ENCODE results near the gene C5orf15. TPM values are rescaled to one million over a fixed set of nuclear protein-coding genes. Genes with fewer than 3 reads are reported as not detected.

C5orf15 gene
- total RNA-seq, 4 donors from 2014 or later, result 53.7 to 76.3 (median 71.4) TPM

DNA sequence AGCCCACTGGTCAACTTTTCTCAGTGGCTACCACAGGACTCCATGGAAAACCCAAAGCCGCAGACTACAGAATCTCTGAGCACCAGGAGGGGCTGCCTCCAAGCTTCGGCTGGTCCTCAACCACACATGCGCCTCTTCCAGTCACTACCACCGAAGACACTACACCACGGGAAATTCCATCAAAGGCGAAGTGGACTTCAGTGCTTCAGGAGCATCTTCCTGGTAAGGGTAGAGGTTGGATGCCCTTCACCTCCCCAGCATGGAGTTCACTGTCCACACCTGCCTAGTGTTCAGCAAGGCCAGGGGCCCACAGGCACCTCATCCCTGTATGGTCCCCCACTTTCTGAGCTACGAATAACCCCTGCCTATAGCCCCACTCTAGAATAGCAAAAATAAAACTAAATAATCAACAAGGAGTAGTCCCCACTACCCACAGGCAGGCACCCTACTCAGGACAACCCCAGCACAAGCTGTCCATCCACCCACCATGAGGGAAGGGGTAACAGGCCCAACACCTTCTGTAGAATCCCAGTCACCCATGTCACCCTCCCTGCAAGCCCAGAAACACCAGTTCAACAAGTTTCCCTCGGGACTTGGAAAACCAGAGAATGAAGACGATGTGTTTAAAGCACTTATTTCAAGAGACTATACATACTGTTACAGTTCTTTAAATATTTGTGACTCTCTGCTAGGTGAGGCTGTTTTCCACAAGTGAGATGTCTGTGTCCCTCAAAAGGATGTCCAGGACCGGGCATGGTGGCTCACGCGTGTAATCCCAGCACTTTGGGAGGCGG is 33.7 kb upstream of the C5orf15 start:
- no peak for TF ChIP-seq POLR2A (IDR thresholded peaks at IDR 0.05)
- TF ChIP-seq, protein P1, sequence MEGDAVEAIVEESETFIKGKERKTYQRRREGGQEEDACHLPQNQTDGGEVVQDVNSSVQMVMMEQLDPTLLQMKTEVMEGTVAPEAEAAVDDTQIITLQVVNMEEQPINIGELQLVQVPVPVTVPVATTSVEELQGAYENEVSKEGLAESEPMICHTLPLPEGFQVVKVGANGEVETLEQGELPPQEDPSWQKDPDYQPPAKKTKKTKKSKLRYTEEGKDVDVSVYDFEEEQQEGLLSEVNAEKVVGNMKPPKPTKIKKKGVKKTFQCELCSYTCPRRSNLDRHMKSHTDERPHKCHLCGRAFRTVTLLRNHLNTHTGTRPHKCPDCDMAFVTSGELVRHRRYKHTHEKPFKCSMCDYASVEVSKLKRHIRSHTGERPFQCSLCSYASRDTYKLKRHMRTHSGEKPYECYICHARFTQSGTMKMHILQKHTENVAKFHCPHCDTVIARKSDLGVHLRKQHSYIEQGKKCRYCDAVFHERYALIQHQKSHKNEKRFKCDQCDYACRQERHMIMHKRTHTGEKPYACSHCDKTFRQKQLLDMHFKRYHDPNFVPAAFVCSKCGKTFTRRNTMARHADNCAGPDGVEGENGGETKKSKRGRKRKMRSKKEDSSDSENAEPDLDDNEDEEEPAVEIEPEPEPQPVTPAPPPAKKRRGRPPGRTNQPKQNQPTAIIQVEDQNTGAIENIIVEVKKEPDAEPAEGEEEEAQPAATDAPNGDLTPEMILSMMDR (IDR thresholded peaks at IDR 0.05), result no peak
- H3K9me3 ChIP-seq, result no peaks in the 10 kb centered on the region
- H3K4me1 ChIP-seq, result peaks cover 28 to 39% of the 10 kb centered on the region in 2 donors
- no peak overlapping the region for H3K27ac ChIP-seq
- 83 to 86% methylated on average over 13 of the region's 13 CpGs for WGBS, 2 donors
- DNase-seq, result no peak
- intact Hi-C loops (cut with DNase I), result no loop called here
- no peaks in the 10 kb centered on the region for H3K36me3 ChIP-seq
- no peaks in the 10 kb centered on the region for H3K27me3 ChIP-seq
- no peak overlapping the region for H3K4me3 ChIP-seq (replicated peaks in 1 of 3)

DNA sequence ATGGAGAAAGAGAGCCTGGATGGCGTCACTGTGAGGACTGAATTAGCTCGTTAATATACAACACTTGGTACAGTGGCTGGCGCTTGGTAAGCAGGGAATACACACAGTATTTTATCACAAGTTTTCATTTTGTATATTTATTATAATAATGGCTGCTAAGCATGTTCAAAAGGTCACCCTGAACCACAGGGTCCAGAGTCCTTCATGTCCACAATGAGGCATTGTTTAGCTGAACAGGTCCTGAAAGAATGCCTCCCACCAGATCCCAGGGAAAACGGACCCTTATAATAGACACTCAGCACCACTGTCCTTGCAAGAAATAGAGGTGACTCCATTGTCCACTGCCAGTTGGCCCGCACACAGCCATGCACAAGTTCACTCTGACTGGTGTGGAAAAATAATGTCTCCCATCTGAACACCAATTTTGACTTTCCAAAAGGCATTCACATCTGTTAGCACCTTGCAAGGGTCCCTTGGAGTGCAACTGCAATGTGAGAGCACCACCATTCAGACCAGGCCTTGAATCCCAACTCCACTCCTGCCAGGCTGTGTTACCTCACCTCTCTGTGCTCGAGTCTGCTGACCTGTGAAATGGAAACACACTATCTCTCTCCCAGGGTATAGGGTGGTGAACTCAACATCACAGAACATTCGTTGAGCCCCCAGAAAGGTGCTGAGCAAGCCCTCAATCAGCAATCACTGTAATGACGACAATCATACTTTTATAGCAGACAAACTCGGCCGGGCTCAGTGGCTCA is 32.5 kb upstream of the C5orf15 start:
- H3K27me3 ChIP-seq, result no peaks in the 10 kb centered on the region
- WGBS, 2 donors, result 96 to 98% methylated on average over 8 to 10 of the region's 10 CpGs
- intact Hi-C loops (cut with DNase I), result no loop called here
- H3K4me1 ChIP-seq, result peaks cover 35 to 45% of the 10 kb centered on the region in 2 donors
- H3K27ac ChIP-seq, result no peak overlapping the region
- H3K36me3 ChIP-seq, result no peaks in the 10 kb centered on the region
- DNase-seq, result no peak
- TF ChIP-seq POLR2A (IDR thresholded peaks at IDR 0.05), result no peak
- TF ChIP-seq, protein P1 (IDR thresholded peaks at IDR 0.05), result no peak
- H3K4me3 ChIP-seq (replicated peaks in 1 of 3), result no peak overlapping the region
- H3K9me3 ChIP-seq, result no peaks in the 10 kb centered on the region

DNA sequence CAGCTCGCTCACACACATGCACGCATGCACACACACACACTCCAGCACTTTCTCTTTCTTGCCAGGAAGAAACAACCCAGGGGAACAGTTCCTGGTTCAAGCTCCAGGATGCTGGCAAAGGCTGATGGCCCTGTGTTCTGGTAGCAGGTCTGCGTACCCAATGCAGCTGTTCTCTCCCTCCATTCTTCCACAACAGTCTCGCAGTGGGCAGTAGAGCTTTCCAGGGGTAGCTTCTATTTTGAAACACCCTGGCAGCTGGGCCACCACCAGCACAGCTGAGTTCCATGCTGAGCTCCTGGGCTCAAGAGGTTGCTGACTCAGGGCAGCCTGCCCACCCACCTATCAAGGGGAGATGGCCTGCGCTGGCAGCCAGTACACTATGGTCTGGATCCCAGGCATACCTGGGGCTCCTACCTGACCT is 31.7 kb upstream of the C5orf15 start:
- no peak for DNase-seq
- Histone ChIP-seq H3K4me1 (peaks cover 34 to 48% of the 10 kb centered on the region in 2 donors), H3K27ac (no peak overlapping the region), H3K27me3 (no peaks in the 10 kb centered on the region), H3K36me3 (no peaks in the 10 kb centered on the region), H3K9me3 (no peaks in the 10 kb centered on the region), H3K4me3 (replicated peaks in 1 of 3) (no peak overlapping the region)
- intact Hi-C loops (cut with DNase I), result no loop called here
- no peak for TF ChIP-seq POLR2A (IDR thresholded peaks at IDR 0.05)
- TF ChIP-seq, protein P1 (IDR thresholded peaks at IDR 0.05), result no peak
- WGBS, 2 donors, result 93% methylated on average over 5 of the region's 5 CpGs

DNA sequence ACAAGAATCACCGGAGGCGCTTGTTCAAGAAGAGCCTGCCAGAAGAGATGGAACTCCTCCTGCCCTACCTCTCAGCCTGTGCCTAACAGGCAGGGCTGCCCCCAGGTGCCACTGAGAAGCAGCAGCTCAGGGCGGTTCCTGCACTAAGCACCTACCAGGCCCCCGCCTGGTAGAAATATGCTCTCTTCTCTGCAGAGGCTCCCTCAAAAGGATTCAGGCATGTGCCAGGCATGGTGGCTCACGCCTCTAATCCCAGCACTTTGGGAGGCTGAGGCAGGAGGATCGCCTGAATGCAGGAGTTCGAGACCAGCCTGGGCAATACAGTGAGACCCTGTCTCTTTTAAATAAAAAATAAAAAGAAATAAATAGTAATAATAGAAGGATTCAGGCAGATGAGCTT is 30.4 kb upstream of the C5orf15 start:
- TF ChIP-seq POLR2A (IDR thresholded peaks at IDR 0.05), result no peak
- TF ChIP-seq, protein P1 (IDR thresholded peaks at IDR 0.05), result no peak
- Histone ChIP-seq H3K9me3 (no peaks in the 10 kb centered on the region), H3K4me1 (peaks cover 46 to 61% of the 10 kb centered on the region in 2 donors), H3K27ac (no peak overlapping the region), H3K27me3 (no peaks in the 10 kb centered on the region), H3K36me3 (no peaks in the 10 kb centered on the region), H3K4me3 (replicated peaks in 1 of 3) (no peak overlapping the region)
- 92 to 98% methylated on average over 5 to 7 of the region's 7 CpGs for WGBS, 2 donors
- DNase-seq, result no peak
- intact Hi-C loops (cut with DNase I), result no loop called here

DNA sequence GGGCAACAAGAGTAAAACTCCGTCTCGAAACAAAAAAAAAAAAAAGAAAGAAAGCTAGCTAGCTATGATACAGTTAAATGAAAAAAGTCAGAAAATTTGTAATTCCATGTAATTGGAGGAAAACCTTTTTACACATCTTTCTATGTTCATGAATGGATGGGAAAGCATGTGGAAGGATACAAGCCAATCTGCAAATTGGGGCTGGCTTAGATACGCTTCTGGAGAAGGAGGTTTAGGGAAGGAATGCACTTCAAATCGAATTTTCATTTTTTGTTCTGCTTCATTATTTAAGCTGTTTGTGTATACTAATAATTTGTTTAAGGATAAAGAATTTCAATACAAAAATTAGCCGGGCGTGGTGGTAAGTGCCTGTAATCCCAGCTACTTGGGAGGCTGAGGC is 29.6 kb upstream of the C5orf15 start:
- peaks cover 46 to 62% of the 10 kb centered on the region in 2 donors for H3K4me1 ChIP-seq
- H3K27me3 ChIP-seq, result no peaks in the 10 kb centered on the region
- no peak overlapping the region for H3K27ac ChIP-seq
- H3K9me3 ChIP-seq, result no peaks in the 10 kb centered on the region
- no peak for DNase-seq
- WGBS, 2 donors, result 87 to 90% methylated on average over 6 of the region's 6 CpGs
- TF ChIP-seq POLR2A (IDR thresholded peaks at IDR 0.05), result no peak
- TF ChIP-seq, protein P1 (IDR thresholded peaks at IDR 0.05), result no peak
- no peak overlapping the region for H3K4me3 ChIP-seq (replicated peaks in 1 of 3)
- intact Hi-C loops (cut with DNase I), result no loop called here
- no peaks in the 10 kb centered on the region for H3K36me3 ChIP-seq

Data from thyroid gland (tissue), 4 donors.